GM19043 (cell line): ENCODE results near the gene UBE2S.

Source experiments
- ATAC-seq: cut with Tn5 transposase; IDR thresholded peaks from one replicate; pipeline ENCODE4 v1.9.1; 2021; ENCODE audit warnings: low read depth; ENCODE audit not compliant: unreplicated experiment

Gene UBE2S

DNA sequence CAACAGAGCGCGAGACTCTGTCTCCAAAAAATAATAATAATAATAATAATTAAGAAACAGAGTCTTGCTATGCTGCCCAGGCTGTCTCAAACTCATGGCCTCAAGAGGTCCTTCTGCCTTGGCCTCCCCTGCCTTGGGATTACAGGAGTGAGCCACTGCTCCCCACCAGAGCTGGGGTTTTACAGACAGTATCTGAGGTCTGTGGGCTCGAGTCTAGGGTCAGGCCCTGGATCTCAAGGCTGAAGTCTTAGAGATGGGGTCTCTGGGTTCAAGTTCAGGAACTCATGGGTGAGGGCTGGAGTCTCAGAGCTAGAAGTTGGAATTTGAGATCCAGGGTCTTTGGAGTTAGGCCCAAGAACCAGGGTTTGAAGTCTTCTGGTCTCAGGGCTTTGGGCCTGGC lies 40.8 kb downstream of the UBE2S start:
- no peak for ATAC-seq

DNA sequence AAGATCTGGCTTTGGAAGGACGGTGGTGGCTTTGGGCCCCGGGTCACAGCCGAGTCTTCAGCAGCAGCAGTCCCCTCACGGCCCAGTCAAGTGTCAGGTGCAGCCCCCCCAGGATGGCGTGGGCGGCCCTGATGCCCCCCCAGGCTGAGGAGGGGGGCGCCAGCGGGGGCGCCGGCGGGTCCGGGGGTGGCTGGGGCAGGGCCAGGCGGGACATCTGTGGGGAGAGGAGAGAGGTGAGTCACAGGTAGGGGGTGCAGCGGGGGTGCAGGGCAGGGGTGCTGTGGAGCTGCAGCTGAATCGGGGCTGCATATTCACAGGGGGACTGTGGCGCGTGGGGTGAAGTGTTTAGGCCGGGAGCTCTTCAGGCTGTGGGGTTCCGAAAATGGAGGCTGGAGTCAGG lies 41.6 kb downstream of the UBE2S start:
- ATAC-seq: no peak

DNA sequence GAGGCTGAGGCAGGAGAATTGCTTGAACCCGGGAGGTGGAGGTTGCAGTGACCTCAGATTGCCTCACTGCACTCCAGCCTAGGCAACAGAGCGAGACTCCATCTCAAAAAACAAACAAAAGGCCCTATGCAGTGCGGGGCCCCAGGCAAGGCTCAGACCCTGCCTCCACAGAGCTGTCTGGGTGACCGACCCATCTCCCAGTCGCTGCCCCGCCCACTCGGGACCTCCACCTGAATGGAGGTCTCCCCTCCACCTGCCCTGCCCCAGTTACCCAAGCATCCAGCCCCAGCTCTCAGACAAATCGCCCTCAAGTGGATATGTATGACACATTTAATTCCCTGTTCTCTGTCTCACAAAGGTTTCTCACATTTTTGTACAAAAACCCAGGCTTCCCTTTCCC lies 42.3 kb downstream of the UBE2S start:
- no peak for ATAC-seq

- no peak for ATAC-seq
Measured at GRCh38 chr19:55362990-55363716, 44.4 kb downstream of the UBE2S start, which contains the start of gene GARIN5B. GARIN5B (minus strand) TSS chr19:55363260; CDS start chr19:55363066, 194 bp downstream.

DNA sequence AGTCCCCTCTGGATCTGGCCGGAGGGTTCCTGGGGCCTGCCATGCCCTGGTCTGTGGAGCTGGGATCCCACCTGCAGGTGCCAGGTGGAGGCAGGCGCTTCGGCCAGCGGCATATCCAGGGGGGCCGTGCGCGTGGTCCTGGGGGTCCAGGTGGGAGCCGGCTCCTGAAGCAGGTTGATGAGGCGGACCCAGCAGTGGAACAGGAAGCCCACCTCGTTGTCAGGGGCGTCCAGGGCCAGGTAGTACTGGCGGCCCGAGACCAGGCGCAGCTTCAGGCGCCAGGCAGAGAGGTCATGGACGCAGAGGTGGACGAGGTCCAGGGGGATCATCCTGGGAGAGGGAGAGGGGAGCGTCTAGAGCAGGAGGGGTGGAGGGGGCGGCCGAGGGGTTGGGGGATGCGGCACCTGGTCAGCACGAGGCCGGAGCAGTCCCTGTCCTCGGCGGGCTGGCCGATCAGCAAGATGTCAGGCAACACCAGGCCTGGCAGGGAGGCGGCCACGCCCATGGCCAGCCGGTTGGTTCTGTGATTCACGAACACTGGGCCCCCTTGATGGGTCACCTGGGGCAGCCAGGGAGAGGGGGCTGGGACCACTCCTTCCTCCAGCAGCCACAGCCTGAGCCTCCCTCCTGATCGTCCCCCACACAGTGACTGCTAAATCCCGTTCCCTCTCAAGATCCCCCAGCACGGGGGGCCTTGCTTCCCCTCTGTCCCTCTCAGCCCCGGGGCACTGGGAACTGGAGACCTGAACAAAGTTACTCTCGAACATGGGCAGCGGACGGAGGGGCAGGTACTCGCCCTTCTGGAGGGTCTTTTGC lies 45.2 kb downstream of the UBE2S start:
- ATAC-seq: no peak

DNA sequence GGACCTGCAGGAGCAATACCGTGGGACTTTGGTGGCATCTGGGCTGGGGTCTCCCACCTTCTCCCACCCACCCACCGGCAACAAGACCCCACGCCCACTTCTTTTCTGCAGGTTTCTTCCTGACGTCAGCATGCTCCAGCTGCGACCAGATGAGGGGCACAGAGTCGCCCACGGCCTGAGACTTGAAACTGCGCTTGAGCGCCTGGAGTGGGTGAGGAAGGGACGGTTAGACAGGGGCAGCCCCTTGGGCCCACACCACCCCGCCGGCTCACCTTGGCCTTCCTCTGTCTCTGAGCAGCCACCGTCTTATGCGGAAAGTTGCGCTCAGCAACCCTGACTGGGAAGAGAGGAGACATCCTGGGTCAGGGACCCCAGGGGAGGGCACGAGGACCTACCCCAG lies 46.7 kb downstream of the UBE2S start:
- no peak for ATAC-seq

DNA sequence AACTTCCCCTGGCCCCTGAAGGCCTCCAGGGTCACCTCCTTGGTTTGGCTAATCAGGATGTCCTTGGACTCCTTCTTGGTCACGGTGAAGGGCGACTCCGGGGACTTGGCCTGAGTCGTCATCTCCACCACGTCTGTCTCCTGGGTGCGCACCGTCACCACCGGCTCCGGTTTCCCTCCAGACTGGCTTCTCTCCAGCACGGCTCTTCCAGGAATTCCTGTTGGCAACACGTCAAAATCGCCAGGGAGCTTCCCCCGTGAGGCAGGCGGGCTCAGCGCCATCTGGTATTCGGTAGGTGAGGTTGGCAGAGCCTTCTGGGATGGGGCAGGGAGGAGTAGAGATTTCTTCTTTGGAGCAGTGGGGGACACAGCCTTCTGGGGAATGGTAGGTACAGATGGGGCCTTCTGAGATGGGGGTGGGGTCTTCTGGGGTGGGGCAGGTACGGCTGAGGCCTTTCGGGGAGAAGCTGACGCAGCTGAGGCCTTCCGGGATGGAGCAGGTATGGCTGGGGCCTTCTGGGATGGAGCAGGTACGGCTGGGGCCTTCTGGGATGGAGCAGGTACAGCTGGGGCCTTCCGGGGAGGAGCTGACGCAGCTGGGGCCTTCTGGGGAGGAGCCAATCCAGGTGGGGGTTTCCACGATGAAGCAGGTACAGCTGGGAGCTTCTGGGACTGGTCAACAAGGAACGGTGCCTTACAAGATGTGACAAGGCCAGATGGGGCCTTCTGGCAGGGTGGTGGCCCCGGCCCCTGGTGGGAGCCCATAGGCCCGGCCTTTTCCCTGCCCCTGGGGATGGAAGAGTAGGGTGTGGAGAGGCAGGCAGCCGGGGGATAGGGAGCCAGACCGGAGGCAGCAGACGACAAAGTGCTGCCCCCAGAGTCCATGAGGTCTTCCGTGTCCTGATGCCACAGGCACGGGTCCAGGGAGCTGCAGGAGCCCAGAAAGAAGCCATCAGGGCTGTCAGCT lies 48.4 kb downstream of the UBE2S start:
- no peak for ATAC-seq

GRCh38 chr19:55358493-55358892 lies 49.1 kb downstream of the UBE2S start:
- ATAC-seq: no peak

- no peak for ATAC-seq
Measured at GRCh38 chr19:55355213-55355821, 52.3 kb downstream of the UBE2S start.

- no peak for ATAC-seq
Measured at GRCh38 chr19:55354698-55355212, 52.8 kb downstream of the UBE2S start, which contains the start of gene COX6B2. COX6B2 (minus strand) TSS chr19:55354719; CDS start chr19:55354521, 198 bp downstream.

DNA sequence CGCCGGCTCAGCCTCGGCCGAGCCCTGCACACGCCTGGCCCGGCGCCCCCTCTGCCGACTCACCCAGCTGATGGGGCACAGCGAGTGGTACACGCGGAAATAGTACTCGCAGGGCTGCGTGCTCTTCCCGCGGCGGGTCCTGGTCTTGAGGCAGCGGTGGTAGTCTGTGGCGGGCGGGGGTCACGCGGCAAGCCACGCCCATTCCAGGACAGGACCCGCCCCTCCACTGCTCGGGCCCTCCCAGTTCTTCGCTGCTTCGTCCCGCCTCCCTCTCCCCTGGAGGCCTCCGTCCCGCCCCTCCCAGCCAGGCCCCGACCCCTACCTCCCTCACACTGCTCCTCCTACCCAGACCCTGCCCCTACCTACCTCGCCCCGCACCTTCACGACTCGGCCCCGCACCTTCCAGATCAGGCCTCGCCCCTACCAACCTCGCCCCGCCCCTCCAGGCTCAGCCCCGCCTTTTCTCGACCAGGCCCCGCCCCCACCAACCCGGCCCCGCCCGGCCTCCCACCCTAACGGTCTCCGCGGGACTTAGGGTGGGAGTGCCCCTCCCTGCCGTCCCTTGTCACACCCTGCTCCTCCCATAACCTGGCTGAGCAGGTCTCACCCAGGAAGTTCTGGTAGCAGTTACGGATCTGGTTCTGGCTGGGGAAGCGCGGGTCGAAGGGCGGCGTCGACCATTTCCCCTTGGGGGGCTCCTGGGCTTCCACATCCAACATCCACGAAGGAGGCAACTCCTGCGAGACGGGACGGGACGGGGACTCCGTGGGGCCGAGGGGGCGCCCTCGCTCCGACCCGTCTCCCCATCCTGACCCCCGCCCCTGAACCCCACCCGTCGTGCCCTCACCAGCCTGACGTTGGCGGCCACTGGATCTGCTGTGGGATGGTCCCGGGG lies 53.5 kb downstream of the UBE2S start:
- ATAC-seq: no peak

DNA sequence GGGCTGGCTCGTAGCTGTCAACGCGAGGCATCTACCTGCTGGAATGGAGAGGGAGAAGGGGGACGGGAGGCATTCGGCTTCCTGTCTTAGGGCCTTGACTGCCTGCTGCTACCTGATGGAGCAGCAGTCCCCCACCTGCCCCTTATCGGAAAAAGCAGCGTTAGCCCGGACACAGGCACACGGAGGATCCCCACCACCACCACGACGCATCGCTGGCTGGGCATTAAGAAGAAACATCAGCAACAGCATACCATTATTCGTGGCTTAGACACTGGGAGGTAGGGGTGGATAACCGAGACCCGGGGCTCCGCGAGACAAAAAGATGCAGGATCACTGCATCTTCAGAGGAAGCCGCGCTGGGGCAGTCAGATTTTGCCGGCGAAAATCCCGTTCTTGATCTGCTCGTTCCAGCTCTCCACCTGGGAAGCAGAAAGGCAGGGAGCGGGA lies 54.2 kb downstream of the UBE2S start:
- no peak for ATAC-seq

DNA sequence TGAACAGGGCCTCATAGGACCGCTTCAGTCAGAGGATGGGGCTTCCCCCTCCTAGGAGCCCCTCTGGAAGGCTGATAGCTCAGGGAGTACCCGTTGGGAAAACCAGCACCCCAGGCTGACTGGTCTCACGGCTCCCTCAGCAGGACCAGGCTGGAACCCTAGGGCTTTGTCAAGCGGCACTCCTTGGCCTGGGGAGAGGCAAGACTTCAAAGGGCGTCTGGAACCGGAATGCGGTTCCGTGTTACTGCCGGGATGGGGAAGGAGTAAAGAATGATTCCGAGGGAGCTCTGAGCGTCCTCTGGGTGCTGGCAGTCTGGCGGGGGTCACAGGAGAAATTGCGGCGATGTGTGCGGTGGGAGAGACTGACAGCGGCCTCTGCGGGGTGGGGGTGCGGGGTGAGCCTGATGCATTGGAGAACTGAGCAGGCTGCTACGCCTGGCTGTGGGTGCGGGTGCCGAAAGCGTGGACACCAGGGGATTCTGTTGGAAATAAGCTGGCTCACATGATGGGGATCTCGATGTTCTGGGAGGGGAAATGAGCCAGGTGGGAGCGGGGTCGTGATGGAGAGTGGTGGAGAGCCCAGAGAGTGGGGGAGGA lies 54.9 kb downstream of the UBE2S start:
- ATAC-seq: no peak

GRCh38 chr19:55352040-55352439 lies 55.5 kb downstream of the UBE2S start:
- ATAC-seq: no peak

DNA sequence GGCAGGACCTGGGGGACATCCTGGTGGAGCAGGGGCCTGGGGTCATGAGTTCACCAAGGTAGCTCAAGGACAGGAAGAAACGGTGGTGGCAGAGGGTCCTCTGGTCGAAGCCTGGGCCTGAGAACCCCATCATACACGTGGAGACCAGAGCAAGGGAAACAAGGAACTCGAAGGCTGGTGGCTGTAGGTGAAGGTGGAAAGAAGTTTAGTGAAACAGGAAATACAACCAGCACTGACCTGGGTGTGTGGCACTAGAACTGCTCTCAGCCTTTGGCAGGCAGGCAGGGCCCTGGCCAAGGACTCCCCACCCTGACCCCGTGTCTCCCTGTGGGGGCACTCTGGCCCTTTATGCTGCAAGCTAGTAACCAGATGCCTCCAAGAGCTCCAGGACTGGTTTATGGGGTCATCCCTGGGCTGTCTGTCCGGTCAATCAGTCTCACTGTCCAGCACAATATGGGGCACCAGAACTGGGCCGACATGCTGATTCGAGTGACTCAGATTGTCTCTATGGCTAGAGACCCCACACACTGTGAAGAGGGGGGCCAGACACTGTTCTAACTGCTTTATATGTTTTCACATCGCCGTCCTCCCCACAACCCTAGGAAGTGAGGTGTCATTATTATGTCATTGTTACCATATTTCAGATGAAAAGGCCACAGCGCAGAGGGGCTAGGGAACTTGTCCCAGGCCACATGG lies 56.8 kb downstream of the UBE2S start:
- no peak for ATAC-seq
